Heart left ventricle (tissue), 13 donors: ENCODE data around the gene HNRNPH1.

ENCODE experiments used
- CTCF ChIP-seq, 12 donors: fragments of 200-600 bp; sonication (generic) in 4 of 12; IDR thresholded peaks; one replicate each; pipeline versions ENCODE4 v1.5.0 to v1.8.0; 2018 to 2022; ENCODE audit warnings: antibody characterized with exemption in 12 of 12, mild to moderate bottlenecking in 5 of 12
- POLR2A ChIP-seq, 2 donors: fragments of 450-650 bp; IDR thresholded peaks; one replicate each; pipeline ENCODE4 v1.6.1; 2017; ENCODE audit warnings: antibody characterized with exemption in 2 of 2, mild to moderate bottlenecking in 2 of 2, moderate library complexity in 2 of 2
- donor health status: ischemic (EF 13 %, LVEDD 7.1; RV severe dilation, severe dysfunction).
- donor health status: DM: no; HTN: yes; CAD: no.
- donor health status: DM: no; HTN: no; CAD: no.
- donor health status: ischemic (EF 25% LVEDD 6.9; RV normal size, moderate dysfunction).
- donor health status: ischemic (EF 25% LVEDD 5.7; RV mildly dilated, moderate dysfunction).
- donor health status: ischemic (EF 35%, LVEDD 5.7; RV mildly dilated, moderate dysfunction).
- donor health status: nonischemic (EF 11% LVEDD 7.7; RV severe dilation, severe dysfunction).
- donor health status: DM: yes; HTN: yes; CAD: no.
- donor health status: PGD.
- donor health status: ischemic (EF 29% LVEDD 5.4; RV normal size, mild dysfunction).
- donor health status: nonischemic (EF 23%, LVEDD 6.1; RV moderate dilation, normal function).

GRCh38 chr5:179596421-179596820 lies 27.1 kb downstream of the HNRNPH1 start:
- no peak for TF ChIP-seq CTCF (IDR thresholded peaks at IDR 0.05)
- TF ChIP-seq POLR2A (IDR thresholded peaks at IDR 0.05) = no peak
